Bronchial epithelial cell (primary cell): ENCODE data around the gene TMED6. TPM values are rescaled to one million over a fixed set of nuclear protein-coding genes. Genes with fewer than 3 reads are reported as not detected.

Experiments used
- DNase-seq: peaks from one replicate; pipeline ENCODE4 v3.0.0-alpha.2; 2010; ENCODE audit warnings: low read depth
- FAIRE-seq: peaks from 2 replicates; lab custom pipeline; 2011; peaks lifted over from hg19 to GRCh38; lab: Jason Lieb, UNC
- H3K27me3 ChIP-seq: 2 replicates; pipeline ENCODE4 v1.5.1; 2011; ENCODE audit warnings: low read length; ENCODE audit not compliant: control insufficient read depth, insufficient read depth
- H3K36me3 ChIP-seq: 2 replicates; pipeline ENCODE4 v1.5.1; 2011; ENCODE audit warnings: low read length; ENCODE audit not compliant: control insufficient read depth, insufficient read depth
- H3K4me3 ChIP-seq: 2 replicates; pipeline ENCODE4 v1.5.1; 2011; ENCODE audit warnings: mild to moderate bottlenecking, low read depth, low read length, control low read depth
- CTCF ChIP-seq: IDR thresholded peaks from 2 replicates; pipeline ENCODE4 v1.5.1; 2011; ENCODE audit warnings: mild to moderate bottlenecking, moderate library complexity, low read length, control low read depth, inconsistent platforms; ENCODE audit not compliant: insufficient read depth, severe bottlenecking
- total RNA-seq: library from RNA; depleted of rRNA; stranded (reverse); fragments of >200 nt; gene quantifications from 2 replicates; pipeline ENCODE4 v1.2.1, GENCODE V29; 2014

Gene TMED6
- total RNA-seq, 1 donor from 2014 or later, result not detected

GRCh38 chr16:69324585-69325253, 26.9 kb downstream of the TMED6 start:
- no peaks in the 10 kb centered on the region for H3K27me3 ChIP-seq
- H3K4me3 ChIP-seq, result no peak overlapping the region
- H3K36me3 ChIP-seq, result peaks cover 33% of the 10 kb centered on the region
- TF ChIP-seq CTCF, result no peak
- no peak for FAIRE-seq
- no peak for DNase-seq

GRCh38 chr16:69324013-69324531, 27.5 kb downstream of the TMED6 start:
- no peak for DNase-seq
- peaks cover 38% of the 10 kb centered on the region for H3K36me3 ChIP-seq
- H3K4me3 ChIP-seq, result no peak overlapping the region
- FAIRE-seq, result no peak
- no peaks in the 10 kb centered on the region for H3K27me3 ChIP-seq
- TF ChIP-seq CTCF, result no peak

GRCh38 chr16:69323415-69323814, 28.2 kb downstream of the TMED6 start:
- peaks cover 44% of the 10 kb centered on the region for H3K36me3 ChIP-seq
- DNase-seq (no peak), FAIRE-seq (no peak)
- no peak overlapping the region for H3K4me3 ChIP-seq
- no peaks in the 10 kb centered on the region for H3K27me3 ChIP-seq
- no peak for TF ChIP-seq CTCF

GRCh38 chr16:69322343-69322742, 29.2 kb downstream of the TMED6 start:
- TF ChIP-seq CTCF, result no peak
- no peak for FAIRE-seq
- no peak overlapping the region for H3K4me3 ChIP-seq
- peaks cover 47% of the 10 kb centered on the region for H3K36me3 ChIP-seq
- no peaks in the 10 kb centered on the region for H3K27me3 ChIP-seq
- DNase-seq, result no peak

- peaks cover 58% of the 10 kb centered on the region for H3K36me3 ChIP-seq
- TF ChIP-seq CTCF, result no peak
- no peak for FAIRE-seq
Observed at GRCh38 chr16:69321080-69321479, 30.5 kb downstream of the TMED6 start.

GRCh38 chr16:69320740-69321073, 30.9 kb downstream of the TMED6 start:
- DNase-seq, result no peak
- H3K27me3 ChIP-seq, result no peaks in the 10 kb centered on the region
- TF ChIP-seq CTCF, result no peak
- no peak overlapping the region for H3K4me3 ChIP-seq
- no peak for FAIRE-seq
- H3K36me3 ChIP-seq, result peaks cover 59% of the 10 kb centered on the region

More at GRCh38 chr16:69321080-69321479, 30.5 kb downstream of the TMED6 start:
- H3K27me3 ChIP-seq, result no peaks in the 10 kb centered on the region
- DNase-seq, result no peak
- no peak overlapping the region for H3K4me3 ChIP-seq
